Sigmoid colon (tissue), 4 donors: ENCODE results near the gene MAPKBP1.

Experiments used
- CTCF ChIP-seq, 4 experiments: fragments of 450-650 bp in 3 of 4; fragments of 200-600 bp in 1 of 4; IDR thresholded peaks; one replicate each; pipeline ENCODE4 v1.5.1; 2016 to 2019; ENCODE audit warnings: antibody characterized with exemption in 4 of 4, mild to moderate bottlenecking in 3 of 4, moderate library complexity in 2 of 4
- POLR2A ChIP-seq, 2 donors: fragments of 450-650 bp; IDR thresholded peaks; one replicate each; pipeline ENCODE4 v1.6.1; 2016; ENCODE audit warnings: antibody characterized with exemption in 2 of 2, mild to moderate bottlenecking in 2 of 2, moderate library complexity in 2 of 2
- POLR2AphosphoS5 ChIP-seq, 4 donors: sonication (generic); formaldehyde crosslinking; IDR thresholded peaks; one replicate each; pipeline ENCODE4 v1.6.1; 2017; ENCODE audit warnings: antibody characterized with exemption in 4 of 4

- TF ChIP-seq CTCF (IDR thresholded peaks at IDR 0.05) (no peak), POLR2AphosphoS5 (IDR thresholded peaks at IDR 0.05) (no peak), POLR2A (IDR thresholded peaks at IDR 0.05) (no peak)
These were observed 80.2 kb downstream of the MAPKBP1 start for GRCh38 chr15:41854443-41854842.
